Natural killer cell (primary cell): ENCODE measurements around the gene IAH1. TPM values are rescaled to one million over a fixed set of nuclear protein-coding genes. Genes with fewer than 3 reads are reported as not detected.

ENCODE experiments used
- ATAC-seq, 3 donors: fragments of 150-1000 bp in 2 of 3; fragments of 200-7000 bp in 1 of 3; cut with Tn5 transposase; 1 replicate in 1 of 3; 2 replicates in 2 of 3; pipeline ENCODE4 v1.10.0; 2021; ENCODE audit warnings: mild to moderate bottlenecking in 2 of 3, moderate library complexity in 2 of 3
- DNase-seq, 2 donors: peaks; one replicate each; pipeline versions ENCODE4 v3.0.0 to v3.0.0-alpha.2; 2013 to 2021; ENCODE audit warnings: mixed read lengths in 1 of 2
- H3K27ac ChIP-seq: one replicate; pipeline ENCODE4 v1.5.1; 2013; ENCODE audit warnings: mild to moderate bottlenecking, low read length
- H3K27me3 ChIP-seq: one replicate; pipeline ENCODE4 v1.6.1; 2013; ENCODE audit warnings: low read length; ENCODE audit not compliant: control insufficient read depth, insufficient read depth
- H3K36me3 ChIP-seq: one replicate; pipeline ENCODE4 v1.6.1; 2013; ENCODE audit warnings: low read length; ENCODE audit not compliant: control insufficient read depth, insufficient read depth
- H3K4me1 ChIP-seq: one replicate; pipeline ENCODE4 v1.6.1; 2013; ENCODE audit warnings: low read length; ENCODE audit not compliant: control insufficient read depth, insufficient read depth
- H3K4me3 ChIP-seq: one replicate; pipeline ENCODE4 v1.5.1; 2013; ENCODE audit warnings: low read length
- H3K9me3 ChIP-seq: one replicate; pipeline ENCODE4 v1.6.1; 2013; ENCODE audit warnings: low read length; ENCODE audit not compliant: control insufficient read depth, insufficient read depth
- H3K27ac Mint-ChIP-seq, 2 donors: one replicate each; pipeline ENCODE4 v1.8.0; 2022; ENCODE audit warnings: mild to moderate bottlenecking in 2 of 2, mixed read lengths in 2 of 2, moderate library complexity in 1 of 2
- H3K27me3 Mint-ChIP-seq, 2 donors: one replicate each; pipeline ENCODE4 v1.8.0; 2022; ENCODE audit warnings: low read depth in 2 of 2, mixed read lengths in 2 of 2
- H3K36me3 Mint-ChIP-seq: one replicate; pipeline ENCODE4 v1.8.0; 2022; ENCODE audit warnings: mixed read lengths
- H3K4me1 Mint-ChIP-seq, 2 donors: one replicate each; pipeline ENCODE4 v1.8.0; 2022; ENCODE audit warnings: mixed read lengths in 2 of 2
- H3K4me3 Mint-ChIP-seq: one replicate; pipeline ENCODE4 v1.8.0; 2022; ENCODE audit warnings: mild to moderate bottlenecking, moderate library complexity, mixed read lengths
- H3K9me3 Mint-ChIP-seq, 2 donors: one replicate each; pipeline ENCODE4 v1.8.0; 2022; ENCODE audit warnings: mixed read lengths in 2 of 2
- WGBS: methylation state at CpG from one replicate; pipeline ENCODE4 v1.1.7; 2013; ENCODE audit warnings: missing lambda C conversion rate; ENCODE audit not compliant: insufficient coverage; 5-methylcytosine and 5-hydroxymethylcytosine counted together
- intact Hi-C: fragments of 100-400 bp; cut with micrococcal nuclease; formaldehyde crosslinking; loops from one replicate; pipeline ENCODE4 v1.14.2; 2022
- total RNA-seq, 4 donors: library from RNA; stranded (reverse); fragments of 120-200 nt in 1 of 4; gene quantifications; one replicate each; pipeline versions ENCODE4 v1.2.3 to v1.2.4, GENCODE V29; 2013 to 2022
- TF ChIP-seq, protein P1 (sequence below): fragments of 200-600 bp; IDR thresholded peaks from one replicate; pipeline ENCODE4 v1.8.0; 2022; ENCODE audit warnings: antibody characterized with exemption

Gene IAH1
- total RNA-seq, 3 donors from 2014 or later (not counting 1 experiment from before 2014, with no cell fraction given), result 41.4 to 51.4 (median 45.4) TPM

DNA sequence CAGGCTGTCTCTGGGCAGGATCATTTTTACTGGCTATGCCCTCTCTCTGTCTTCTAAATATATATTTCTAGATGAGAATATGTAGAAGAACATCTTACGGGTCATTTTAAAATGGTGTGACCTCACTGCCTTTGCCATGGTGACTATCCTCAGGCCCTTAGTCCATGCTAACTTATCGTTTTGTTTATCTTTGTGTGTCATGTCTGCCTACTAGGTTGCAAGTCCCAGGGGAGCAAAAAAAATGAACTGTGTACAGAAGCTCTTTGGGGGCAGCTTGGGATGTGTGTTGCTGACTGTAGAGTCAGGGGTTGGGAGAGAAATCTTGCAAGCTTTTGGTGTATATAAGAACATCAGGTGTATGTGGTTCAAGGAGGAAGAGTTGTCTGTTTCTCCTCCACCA, 39.9 kb upstream of the IAH1 start:
- no peaks in the 10 kb centered on the region for H3K4me1 ChIP-seq
- peaks cover 75% of the 10 kb centered on the region for H3K36me3 ChIP-seq
- TF ChIP-seq, protein P1, sequence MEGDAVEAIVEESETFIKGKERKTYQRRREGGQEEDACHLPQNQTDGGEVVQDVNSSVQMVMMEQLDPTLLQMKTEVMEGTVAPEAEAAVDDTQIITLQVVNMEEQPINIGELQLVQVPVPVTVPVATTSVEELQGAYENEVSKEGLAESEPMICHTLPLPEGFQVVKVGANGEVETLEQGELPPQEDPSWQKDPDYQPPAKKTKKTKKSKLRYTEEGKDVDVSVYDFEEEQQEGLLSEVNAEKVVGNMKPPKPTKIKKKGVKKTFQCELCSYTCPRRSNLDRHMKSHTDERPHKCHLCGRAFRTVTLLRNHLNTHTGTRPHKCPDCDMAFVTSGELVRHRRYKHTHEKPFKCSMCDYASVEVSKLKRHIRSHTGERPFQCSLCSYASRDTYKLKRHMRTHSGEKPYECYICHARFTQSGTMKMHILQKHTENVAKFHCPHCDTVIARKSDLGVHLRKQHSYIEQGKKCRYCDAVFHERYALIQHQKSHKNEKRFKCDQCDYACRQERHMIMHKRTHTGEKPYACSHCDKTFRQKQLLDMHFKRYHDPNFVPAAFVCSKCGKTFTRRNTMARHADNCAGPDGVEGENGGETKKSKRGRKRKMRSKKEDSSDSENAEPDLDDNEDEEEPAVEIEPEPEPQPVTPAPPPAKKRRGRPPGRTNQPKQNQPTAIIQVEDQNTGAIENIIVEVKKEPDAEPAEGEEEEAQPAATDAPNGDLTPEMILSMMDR, result no peak
- no peaks in the 10 kb centered on the region for H3K9me3 ChIP-seq
- no peak for ATAC-seq
- WGBS, result 92% methylated on average over 2 of the region's 2 CpGs
- intact Hi-C loops, result no loop called here
- H3K9me3 Mint-ChIP-seq, result no peaks in the 10 kb centered on the region
- H3K4me3 ChIP-seq, result no peak overlapping the region
- H3K36me3 Mint-ChIP-seq, result peaks cover 24% of the 10 kb centered on the region
- H3K27ac Mint-ChIP-seq, result no peak overlapping the region
- no peak for DNase-seq
- no peaks in the 10 kb centered on the region for H3K4me1 Mint-ChIP-seq
- H3K27me3 ChIP-seq, result no peaks in the 10 kb centered on the region
- H3K27ac ChIP-seq, result no peak overlapping the region
- H3K4me3 Mint-ChIP-seq, result no peak overlapping the region
- no peaks in the 10 kb centered on the region for H3K27me3 Mint-ChIP-seq

DNA sequence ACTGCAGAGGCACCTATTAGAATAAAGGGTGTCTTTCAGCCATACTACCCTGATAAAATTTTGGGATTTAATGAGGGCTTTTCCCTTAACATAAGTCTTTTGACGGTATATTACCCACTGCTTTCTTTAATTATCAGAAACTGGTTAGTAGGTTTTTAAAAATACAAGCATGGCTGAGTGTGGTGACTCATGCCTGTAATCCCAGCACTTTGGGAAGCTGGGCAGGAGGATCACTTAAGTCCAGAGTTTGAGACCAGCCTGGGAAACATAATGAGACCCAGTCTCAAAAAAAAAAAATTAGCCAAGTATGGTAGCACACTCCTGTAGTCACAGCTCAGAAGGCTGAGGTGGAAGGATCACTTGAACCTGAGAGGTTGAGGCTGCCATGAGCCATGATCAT, 34.8 kb upstream of the IAH1 start:
- TF ChIP-seq, protein P1, result no peak
- H3K4me1 Mint-ChIP-seq, result no peaks in the 10 kb centered on the region
- no peak for ATAC-seq
- intact Hi-C loops, result no loop called here
- Histone ChIP-seq H3K4me1 (no peaks in the 10 kb centered on the region), H3K4me3 (no peak overlapping the region), H3K9me3 (no peaks in the 10 kb centered on the region), H3K27me3 (no peaks in the 10 kb centered on the region), H3K27ac (no peak overlapping the region), H3K36me3 (peaks cover 65% of the 10 kb centered on the region)
- H3K9me3 Mint-ChIP-seq, result no peaks in the 10 kb centered on the region
- DNase-seq, result no peak
- no peak overlapping the region for H3K4me3 Mint-ChIP-seq
- no peak overlapping the region for H3K27ac Mint-ChIP-seq
- no peaks in the 10 kb centered on the region for H3K27me3 Mint-ChIP-seq
- H3K36me3 Mint-ChIP-seq, result peaks cover 24% of the 10 kb centered on the region
- no CpG with 5 or more reads among the region's 1 CpG for WGBS

DNA sequence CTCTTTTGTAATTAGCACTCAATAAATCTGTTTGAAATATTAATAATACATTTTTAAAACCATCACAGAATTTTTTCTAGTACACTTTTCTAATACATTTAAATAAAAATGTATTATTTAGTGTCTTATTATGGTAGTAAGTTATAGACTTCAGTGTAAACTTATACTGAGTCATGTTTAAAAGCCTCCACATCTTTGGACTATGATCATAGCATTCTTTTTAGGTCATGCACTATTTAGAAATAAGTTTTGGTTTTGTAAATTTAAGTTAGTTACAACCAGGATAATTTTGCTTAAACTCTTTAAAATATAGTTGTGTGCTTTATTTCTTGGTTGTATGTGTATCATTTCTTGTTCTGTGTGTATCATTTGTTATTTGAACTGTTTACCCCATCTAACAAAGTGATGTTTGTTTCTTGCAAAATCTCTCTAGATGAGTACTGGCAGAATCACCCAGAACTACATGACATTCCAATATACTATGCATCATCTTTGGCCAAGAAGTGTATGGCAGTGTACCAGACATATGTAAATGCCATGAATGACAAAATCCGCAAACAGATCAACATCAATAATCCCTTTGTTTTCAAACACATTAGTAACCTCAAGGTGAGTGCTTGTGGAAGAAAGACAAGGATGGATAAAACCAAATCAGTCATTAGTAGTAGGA, 34.2 kb upstream of the IAH1 start:
- no CpG with 5 or more reads among the region's 1 CpG for WGBS
- H3K4me1 ChIP-seq, result no peaks in the 10 kb centered on the region
- TF ChIP-seq, protein P1, result no peak
- H3K36me3 ChIP-seq, result peaks cover 62% of the 10 kb centered on the region
- no peak overlapping the region for H3K27ac Mint-ChIP-seq
- H3K4me1 Mint-ChIP-seq, result no peaks in the 10 kb centered on the region
- no peaks in the 10 kb centered on the region for H3K9me3 Mint-ChIP-seq
- no peaks in the 10 kb centered on the region for H3K27me3 Mint-ChIP-seq
- no peak overlapping the region for H3K4me3 ChIP-seq
- ATAC-seq (no peak), DNase-seq (no peak)
- H3K27me3 ChIP-seq, result no peaks in the 10 kb centered on the region
- no peak overlapping the region for H3K4me3 Mint-ChIP-seq
- no peaks in the 10 kb centered on the region for H3K9me3 ChIP-seq
- no peak overlapping the region for H3K27ac ChIP-seq
- peaks cover 24% of the 10 kb centered on the region for H3K36me3 Mint-ChIP-seq
- intact Hi-C loops, result no loop called here

DNA sequence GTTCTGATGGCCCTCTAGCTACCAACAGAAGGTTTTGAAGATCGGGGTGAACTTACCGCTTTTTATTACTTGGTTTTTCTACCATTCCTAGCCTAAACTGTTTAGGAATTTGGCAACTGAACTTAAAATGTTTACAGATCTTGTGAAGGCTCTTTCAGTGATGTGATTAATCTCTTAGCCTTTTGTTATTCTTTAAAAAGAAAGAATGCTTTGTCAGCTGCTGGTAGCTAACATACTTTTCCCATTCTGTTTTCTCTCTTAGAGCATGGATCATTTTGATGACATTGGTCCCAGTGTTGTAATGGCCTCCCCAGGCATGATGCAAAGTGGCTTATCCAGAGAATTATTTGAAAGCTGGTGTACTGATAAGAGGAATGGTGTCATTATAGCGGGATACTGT, 32.8 kb upstream of the IAH1 start:
- Mint-ChIP-seq H3K4me3 (no peak overlapping the region), H3K4me1 (no peaks in the 10 kb centered on the region), H3K27ac (no peak overlapping the region), H3K36me3 (peaks cover 24% of the 10 kb centered on the region), H3K27me3 (no peaks in the 10 kb centered on the region), H3K9me3 (no peaks in the 10 kb centered on the region)
- H3K36me3 ChIP-seq, result peaks cover 67% of the 10 kb centered on the region
- no peaks in the 10 kb centered on the region for H3K27me3 ChIP-seq
- no peak for ATAC-seq
- intact Hi-C loops, result no loop called here
- 98% methylated on average over 3 of the region's 3 CpGs for WGBS
- no peak overlapping the region for H3K27ac ChIP-seq
- H3K4me3 ChIP-seq, result no peak overlapping the region
- H3K9me3 ChIP-seq, result no peaks in the 10 kb centered on the region
- TF ChIP-seq, protein P1, result no peak
- DNase-seq, result no peak
- no peaks in the 10 kb centered on the region for H3K4me1 ChIP-seq
